Measurements from ENCODE around the gene GMEB1.
"Not testable (repeated sequence)": the region's sequence is repeated elsewhere in the genome, so short reads cannot be mapped to it uniquely, and the experiment has no call there.

Gene GMEB1, protein sequence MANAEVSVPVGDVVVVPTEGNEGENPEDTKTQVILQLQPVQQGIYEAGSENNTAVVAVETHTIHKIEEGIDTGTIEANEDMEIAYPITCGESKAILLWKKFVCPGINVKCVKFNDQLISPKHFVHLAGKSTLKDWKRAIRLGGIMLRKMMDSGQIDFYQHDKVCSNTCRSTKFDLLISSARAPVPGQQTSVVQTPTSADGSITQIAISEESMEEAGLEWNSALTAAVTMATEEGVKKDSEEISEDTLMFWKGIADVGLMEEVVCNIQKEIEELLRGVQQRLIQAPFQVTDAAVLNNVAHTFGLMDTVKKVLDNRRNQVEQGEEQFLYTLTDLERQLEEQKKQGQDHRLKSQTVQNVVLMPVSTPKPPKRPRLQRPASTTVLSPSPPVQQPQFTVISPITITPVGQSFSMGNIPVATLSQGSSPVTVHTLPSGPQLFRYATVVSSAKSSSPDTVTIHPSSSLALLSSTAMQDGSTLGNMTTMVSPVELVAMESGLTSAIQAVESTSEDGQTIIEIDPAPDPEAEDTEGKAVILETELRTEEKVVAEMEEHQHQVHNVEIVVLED

DNA sequence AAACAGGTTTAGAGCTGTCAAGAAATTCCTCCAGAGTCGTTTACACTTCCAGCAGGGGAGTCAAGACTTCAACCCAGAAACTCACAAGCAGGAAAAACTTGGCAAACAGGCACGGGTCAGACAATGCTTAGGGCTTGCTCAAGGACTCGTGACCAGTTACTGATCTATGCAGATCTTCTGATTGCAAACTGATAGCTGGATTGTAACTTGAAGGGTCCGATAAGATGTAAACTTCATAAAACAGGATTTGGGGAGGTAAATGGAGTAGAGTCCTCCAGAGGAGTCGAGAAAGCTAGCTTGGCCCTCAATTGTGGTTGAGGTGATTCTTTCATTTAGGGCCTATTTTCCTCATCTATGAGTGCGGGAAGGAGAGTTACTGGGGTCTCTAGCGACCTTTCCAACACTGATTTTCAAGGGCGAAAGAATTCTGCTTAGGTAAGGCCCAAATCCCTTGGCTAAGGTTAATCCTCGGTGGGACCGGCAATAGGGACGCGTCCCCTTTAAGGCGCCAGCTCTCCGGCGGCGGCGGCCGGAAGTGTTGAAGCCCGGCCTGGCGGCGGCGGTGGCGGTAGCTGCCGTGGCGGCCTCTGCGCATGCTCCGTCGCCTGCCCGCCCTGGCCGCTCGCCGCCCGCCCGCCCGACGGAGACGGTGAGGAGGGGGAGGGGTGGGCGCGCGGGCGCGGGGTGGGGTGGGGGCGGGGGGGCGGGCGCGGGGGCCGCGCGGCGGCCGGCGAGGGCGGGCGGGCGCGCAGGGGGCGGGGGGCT lies at the start of gene GMEB1:
Gene GMEB1, plus strand, starts transcription at position 594 of the 765 bp plus-strand sequence. CDS start 14,829 bp downstream, outside the sequence.
- DNase-seq, result peak; percentile 92

GRCh38 chr1:28631713-28632112 lies 36.9 kb upstream of the GMEB1 start:
- no peak for DNase-seq

DNA sequence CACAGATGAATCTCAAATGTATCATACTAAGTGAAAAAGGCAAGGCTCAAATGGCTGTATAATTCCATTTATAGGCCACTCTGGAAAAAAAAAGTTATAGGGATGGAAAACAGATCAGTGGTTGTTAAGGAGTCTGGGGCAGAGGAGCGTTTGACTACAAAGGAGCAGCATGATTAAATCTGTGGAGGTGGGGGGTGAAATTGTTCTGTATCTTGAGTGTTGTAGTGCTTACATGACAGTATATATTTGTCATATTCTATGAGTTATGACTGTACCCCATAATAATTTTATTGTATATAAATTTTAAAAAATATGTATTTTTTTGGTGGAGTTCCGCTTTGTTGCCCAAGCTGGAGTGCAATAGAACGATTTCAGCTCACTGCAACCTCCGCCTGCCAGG lies 36.0 kb upstream of the GMEB1 start:
- DNase-seq, result no peak

GRCh38 chr1:28640766-28641165 lies 27.8 kb upstream of the GMEB1 start:
- no peak for DNase-seq

- no peak for DNase-seq
These were observed 26.3 kb upstream of the GMEB1 start for GRCh38 chr1:28642056-28642846.

DNA sequence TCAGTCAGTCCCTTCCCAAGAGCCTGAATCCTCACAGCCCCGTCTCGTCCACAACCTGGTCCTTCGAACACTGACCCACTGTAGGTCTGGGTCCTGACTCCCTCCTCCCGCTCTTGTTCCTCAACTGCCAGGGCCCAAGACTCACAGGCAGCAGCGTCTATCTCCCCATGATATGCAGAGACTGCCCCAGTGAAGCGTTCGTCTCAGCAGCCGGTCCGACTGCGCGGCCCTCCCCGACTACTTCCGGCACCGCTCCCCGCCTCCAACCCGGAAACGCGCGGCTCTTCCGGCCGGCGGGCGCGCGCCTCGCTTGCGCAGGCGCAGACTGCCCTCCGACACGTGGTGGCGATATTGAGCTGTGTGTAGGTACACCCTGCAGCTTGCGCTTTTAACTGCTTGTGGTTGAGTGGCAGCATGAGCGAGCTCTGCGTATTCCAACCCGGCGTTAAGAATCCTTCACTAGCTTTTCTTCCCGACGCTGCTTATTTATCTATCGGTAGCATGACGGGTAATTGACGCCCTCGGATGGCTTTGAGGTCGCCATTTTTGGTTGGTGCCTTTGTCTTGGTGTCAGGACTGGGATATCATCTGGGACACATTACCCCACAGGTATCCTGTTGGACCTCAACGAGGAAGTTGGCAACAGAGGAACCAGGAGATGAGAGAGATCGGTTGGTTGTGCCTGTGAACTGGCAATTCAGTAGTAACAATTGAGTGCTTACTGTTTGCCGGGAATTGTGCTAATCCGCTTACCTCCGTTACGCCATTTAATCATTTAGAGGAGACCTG lies 25.5 kb upstream of the GMEB1 start, which contains the start of gene TAF12:
Gene TAF12, minus strand, starts transcription at position 221 of the 789 bp plus-strand sequence. CDS start 20,986 bp downstream, outside the sequence.
- DNase-seq, result peak; percentile 97

GRCh38 chr1:28644494-28644893 lies 24.1 kb upstream of the GMEB1 start:
- DNase-seq, result no peak

- DNase-seq, result not testable (repeated sequence)
These were observed 23.2 kb upstream of the GMEB1 start for GRCh38 chr1:28645406-28645805.

DNA sequence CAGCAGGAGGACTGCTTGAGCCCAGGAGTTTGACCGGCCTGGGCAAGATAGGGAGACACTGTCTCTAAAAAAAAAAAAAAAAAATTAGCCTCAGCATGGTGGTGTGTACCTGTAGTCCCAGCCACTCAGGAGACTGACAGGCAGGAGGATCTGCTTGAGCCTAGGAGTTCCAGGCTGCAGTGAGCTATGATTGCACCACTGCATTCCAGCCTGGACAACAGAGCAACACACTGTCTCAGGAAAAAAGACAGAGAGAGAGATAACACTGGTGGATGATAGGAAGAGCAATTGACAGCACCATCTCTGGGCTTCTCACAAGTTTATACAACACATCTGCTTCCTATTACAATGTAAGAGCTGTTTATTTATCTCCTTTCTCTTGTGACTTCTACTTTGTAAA lies 22.5 kb upstream of the GMEB1 start:
- DNase-seq, result no peak

GRCh38 chr1:28648008-28648473 lies 20.5 kb upstream of the GMEB1 start:
- DNase-seq, result peak; percentile 96

DNA sequence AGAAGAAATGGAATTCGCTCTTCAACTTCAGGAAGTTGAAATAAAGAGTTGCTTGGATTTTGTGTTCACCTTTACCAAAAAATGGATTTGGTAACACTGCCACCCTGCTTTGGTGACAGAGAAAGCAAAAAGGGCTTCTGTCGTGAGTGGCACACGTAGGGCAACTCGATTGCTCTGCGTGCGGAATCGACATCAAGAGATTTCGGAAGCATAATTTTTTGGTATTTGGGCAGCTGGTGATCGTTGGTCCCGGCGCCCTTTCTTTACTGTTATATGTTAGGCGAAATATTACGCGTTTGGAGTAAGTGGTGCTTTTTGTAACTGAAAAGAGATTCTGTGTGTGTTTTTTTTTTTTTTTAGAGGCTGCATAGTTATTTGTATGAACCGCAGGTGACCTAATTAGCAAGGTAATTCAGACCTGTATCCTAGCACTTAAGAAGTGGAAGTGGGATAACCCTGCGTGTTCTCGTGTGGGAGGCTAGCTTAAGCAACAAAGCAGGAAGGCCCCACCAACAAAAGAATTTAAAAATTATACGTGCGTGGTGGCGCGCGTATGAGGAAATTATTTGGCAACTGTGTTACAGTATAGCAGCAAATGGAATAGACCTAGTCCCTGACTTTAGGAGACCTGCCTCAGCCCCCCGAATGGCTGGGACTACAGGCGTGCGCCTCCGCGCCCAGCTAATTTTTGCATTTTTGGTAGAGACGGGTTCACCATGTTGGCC lies 19.9 kb upstream of the GMEB1 start, which contains the start of gene RNU11:
Gene RNU11, plus strand, starts transcription at position 127 of the 725 bp plus-strand sequence.
- peak; percentile 94 for DNase-seq

- not testable (repeated sequence) for DNase-seq
These were observed 15.5 kb upstream of the GMEB1 start for GRCh38 chr1:28653063-28653462.

- DNase-seq, result not testable (repeated sequence)
These were observed 14.7 kb upstream of the GMEB1 start for GRCh38 chr1:28653870-28654269.

GRCh38 chr1:28655448-28656311 lies 12.9 kb upstream of the GMEB1 start:
- not testable (repeated sequence) for DNase-seq

DNA sequence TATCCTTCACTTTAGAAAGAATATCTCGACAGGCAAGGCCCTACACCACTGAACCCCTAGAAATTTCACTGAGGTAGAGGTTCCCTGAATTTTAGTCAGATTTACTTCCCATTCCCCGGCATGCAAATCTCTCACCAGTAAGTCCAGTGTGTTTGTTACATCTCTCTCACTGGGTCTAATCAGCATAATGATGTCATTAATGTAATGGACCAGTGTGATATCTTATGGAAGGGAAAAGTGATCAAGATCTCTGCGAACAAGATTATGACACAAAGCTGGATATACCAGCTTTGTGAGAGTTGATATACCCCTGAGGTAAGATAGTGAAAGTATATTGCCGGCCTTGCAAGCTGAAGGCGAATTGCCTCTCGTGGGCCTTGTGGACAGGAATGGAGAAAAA lies 12.2 kb upstream of the GMEB1 start:
- DNase-seq, result no peak

DNA sequence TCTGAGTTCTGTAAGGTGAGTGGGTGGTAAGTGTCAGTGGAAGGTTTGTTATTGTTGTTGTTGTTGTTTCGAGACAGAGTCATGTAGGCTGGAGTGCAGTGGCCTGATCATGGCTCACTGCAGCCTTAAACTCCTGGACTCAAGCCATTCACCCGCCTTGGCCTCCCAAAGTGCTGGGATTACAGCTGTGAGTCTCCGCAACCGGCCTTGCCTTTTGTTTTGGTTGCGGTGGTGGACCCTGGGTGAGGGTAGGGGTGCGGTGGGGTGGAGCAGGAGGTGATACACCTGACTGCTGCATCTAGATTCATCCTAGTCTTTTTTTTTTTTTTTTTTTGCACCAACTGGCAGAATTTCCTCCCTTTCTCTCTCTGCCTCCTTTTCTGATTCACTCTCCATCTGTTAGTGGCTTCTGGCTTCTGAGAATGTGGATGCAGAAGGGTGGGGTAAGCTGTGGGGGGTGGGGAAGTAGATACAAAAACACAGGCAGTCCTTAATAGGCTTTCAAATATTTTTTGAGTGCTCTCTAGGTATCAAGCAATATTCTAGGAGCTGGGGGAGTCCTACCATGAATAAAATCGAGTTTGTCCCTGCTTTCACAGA lies 4.6 kb upstream of the GMEB1 start:
- no peak for DNase-seq

DNA sequence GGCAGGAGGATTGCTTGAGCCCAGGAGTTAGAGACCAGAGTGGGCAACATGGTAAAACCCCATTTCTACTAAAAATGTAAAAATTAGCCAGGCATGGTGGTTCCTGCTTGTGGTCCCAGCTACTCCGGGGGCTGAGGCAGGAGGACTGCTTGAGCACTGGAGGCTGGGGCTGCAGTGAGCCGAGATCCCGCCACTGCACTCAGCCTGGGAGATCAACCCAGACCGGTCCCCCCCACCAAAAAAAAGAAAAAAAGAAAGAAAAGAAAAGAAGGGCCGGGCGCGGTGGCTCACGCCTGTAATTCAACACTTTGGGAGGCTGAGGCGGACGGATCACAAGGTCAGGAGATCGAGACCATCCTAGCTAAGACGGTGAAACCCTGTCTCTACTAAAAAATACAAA lies 1.8 kb upstream of the GMEB1 start:
- DNase-seq, result no peak

DNA sequence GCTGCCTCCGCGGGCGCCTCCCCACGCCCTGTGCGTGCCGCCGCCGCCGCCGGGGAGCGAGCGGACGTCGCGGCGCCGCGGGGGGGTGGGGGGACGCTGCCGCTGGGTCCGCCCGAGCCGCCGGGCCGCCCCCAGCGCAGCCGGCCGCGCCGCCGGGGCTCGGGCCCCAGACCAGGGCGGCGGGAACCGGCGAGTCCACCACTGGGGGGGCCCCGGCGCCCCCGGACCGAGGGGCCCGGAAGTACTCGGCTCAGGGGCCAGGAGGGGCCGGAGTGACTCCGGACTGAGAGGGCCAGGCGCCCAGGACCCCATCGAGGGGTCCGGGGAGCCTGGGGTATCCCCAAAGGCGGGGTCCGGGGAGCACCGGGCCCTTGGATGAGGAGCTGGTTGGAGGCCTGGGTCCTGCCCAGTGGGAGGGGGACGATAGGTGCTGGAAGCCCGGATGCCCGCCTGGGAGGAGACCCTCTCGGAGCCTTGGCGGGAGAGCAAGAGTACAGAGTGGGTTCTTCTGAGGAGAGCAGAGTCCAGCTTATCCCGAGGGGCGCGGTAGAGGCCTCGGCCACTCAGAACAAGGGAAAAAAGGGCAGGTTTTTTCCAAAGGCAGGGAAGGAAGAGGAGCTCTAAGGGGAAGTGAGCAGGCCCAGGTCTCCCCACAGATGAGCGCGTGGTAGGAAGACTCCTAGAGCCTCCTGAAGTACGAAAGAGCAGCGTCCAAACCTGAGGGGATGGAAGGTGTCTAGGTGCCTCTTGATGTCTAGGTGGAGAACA lies 556 bp downstream of the GMEB1 start:
- DNase-seq, result peak; percentile 72

All from femur (tissue), 1 donor.